Endothelial cell of umbilical vein (primary cell): ENCODE measurements around the gene NEDD4L.

Experiments used
- CTCF ChIP-seq, 2 donors: IDR thresholded peaks; 1 replicate in 1 of 2; 2 replicates in 1 of 2; pipeline ENCODE4 v1.5.1; 2011; ENCODE audit warnings: low read length in 2 of 2, mild to moderate bottlenecking in 2 of 2, moderate library complexity in 2 of 2, control low read depth in 1 of 2, inconsistent platforms in 1 of 2, low read depth in 1 of 2; ENCODE audit not compliant: insufficient read depth in 1 of 2; ENCODE audit errors: extremely low read depth in 1 of 2
- POLR2A ChIP-seq: IDR thresholded peaks from 2 replicates; pipeline ENCODE4 v1.6.1; 2012; ENCODE audit warnings: low read depth, mild to moderate bottlenecking, control low read depth, low read length
- POLR2AphosphoS5 ChIP-seq: IDR thresholded peaks from 2 replicates; pipeline ENCODE4 v1.6.1; 2012; ENCODE audit warnings: low read depth, mild to moderate bottlenecking, control low read depth, low read length, moderate library complexity; ENCODE audit not compliant: insufficient read depth

DNA sequence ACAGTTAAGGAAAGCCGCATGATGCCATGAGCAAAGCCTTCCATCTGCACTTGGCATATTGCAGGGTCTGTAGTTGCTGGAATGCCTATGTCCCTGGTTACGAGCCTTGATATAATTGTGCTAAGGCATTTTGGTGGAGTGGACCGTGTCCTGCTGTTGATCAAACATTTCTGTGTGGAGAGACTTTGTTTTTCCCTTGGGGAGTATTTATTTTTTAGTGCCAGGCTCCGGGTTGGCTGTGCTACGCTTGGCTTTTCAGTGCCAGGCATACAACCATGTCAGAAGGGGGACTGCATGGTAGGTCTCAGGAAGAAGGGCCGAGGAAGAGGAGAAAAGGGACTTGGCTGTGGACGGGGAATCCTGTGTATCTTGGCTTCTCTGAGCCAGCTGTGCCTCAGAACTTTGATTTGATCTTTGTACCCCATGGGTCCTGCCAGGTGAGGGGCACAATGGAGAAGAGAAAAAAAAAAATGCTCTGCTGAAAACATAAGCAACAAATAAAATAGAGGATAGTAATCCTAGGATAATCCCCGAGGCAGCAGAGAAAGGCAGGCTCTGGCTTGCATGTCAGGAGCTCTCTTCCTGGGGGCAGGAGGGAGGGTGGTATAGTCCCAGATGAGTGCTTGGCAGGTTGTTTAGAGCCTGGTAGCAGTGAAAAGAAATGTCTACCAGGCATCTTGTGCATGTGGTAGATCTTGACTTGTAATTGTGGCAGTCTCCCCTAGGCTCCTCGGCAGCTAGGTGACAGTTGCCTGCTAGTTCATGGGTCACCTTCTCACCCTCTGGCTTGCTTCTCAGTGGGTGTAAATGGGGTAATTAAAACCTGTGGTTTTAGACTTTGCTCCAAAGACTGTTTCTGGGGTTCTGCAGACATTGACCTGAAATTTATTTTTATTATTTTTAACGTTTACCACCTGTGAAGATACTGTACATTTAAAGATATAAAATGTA, 233.0 kb downstream of the NEDD4L start:
- no peak for TF ChIP-seq CTCF (IDR thresholded peaks at IDR 0.05; ENCODE audit: extremely low read depth in 1 of 2, insufficient read depth in 1 of 2, low read depth in 1 of 2, low read length in 2 of 2)
- no peak for TF ChIP-seq POLR2A
- TF ChIP-seq POLR2AphosphoS5: no peak
